Measurements from ENCODE around the gene RABL6.
"Not testable (repeated sequence)": the region's sequence is repeated elsewhere in the genome, so short reads cannot be mapped to it uniquely, and the experiment has no call there.

Gene RABL6

DNA sequence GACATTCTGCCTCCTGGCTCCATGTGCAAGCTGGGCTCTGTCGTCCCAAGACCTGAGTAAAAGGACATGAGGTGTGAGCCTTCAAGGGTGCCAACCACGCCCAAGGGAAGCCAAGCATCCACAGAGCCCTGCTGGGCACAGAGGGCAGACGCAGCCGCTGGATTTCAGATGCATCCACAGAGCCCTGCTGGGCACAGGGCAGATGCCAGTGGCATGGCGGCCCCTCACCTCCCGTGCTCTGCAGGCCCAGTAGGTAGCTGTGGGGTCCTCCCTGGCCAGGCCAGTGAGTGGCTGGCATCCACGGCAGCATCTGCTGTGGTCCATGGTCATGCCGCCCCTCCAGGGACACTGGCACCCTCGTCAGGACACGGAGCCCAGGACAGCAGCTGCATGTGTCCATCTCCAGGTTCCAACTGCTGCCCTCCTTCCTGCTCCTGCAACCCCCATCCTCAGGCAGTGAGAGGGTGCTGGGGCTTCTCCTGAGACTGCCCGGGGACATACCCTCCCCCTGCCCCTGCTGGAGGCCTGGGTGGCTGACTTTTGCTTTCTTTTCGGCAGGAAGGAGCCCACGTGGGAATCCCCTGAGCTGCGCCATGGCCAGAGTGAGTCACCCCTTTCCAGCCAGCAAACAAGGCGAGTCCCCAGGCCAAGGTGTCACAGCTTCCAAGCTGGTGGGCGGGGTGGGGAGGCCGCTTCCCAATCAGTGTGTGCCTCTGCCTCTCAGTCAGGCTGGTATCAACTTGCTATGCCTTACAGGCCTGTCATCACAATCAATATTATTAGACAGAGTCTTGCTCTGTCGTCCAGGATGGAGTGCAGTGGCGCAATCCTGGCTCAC is 74.6 kb downstream of the RABL6 start:
- peak; percentile 90 for DNase-seq (ENCODE audit: low read depth)

DNA sequence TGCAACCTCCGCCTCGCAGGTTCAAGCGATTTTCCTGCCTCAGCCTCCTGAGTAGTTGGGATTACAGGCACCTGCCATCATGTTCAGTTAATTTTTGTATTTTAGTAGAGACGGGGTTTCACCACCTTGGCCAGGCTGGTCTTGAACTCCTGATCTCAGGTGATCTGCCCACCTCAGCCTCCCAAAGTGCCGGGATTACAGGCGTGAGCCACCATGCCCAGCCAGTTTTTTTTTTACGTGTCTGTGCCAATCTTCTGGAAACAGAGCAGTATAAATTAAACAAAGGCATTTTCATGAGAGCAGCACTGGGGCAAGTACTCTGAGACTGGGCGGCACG is 75.2 kb downstream of the RABL6 start:
- not testable (repeated sequence) for DNase-seq (ENCODE audit: low read depth)

DNA sequence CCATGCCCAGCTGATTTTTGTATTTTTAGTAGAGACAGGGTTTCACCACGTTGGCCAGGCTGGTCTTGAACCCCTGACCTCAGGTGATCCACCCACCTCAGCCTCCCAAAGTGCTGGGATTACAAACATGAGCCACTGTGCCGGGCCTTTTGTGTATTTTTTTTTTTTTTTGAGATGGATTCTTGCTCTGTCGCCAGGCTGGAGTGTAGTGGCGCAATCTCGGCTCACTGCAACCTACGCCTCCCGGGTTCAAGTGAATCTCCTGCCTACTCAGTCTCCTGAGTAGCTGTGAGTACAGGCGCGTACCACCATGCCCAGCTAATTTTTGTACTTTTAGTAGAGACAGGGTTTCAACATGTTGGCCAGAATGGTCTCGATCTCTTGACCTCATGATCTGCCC is 75.9 kb downstream of the RABL6 start:
- DNase-seq (ENCODE audit: low read depth), result not testable (repeated sequence)

DNA sequence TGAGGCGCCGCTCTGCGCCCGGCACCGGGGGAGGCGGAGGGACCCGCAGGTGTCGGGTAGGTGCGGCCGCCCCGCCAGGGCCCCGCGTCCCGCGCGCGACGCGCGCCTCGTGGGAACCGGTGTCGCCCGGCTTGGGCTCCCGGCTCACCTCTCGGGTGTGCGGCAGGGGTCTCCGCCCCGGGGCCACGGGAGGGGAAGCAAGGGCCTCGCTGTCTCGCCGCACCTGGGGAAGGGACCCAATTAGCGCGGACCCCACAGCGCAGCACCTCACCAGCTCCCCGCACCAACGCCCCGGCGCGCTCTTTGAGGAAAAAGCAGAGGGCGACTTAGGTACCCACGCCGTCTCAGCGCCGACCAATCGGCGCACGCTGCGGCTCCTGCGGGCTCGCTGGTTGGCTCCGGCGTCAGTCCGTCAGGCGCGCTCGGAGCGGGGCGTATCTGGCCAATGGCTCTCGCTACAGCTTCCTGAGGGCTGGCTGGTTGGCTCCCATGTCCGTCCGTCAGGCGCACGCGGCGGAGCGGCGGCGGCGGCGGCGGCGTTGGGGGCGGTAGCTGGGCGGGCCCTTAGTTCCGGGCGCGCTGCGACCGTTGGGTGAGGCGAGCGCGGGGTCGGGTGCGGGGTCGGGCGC is 78.3 kb downstream of the RABL6 start, which contains the start of gene TRAF2:
TSS of gene TRAF2 (plus strand) at position 567 of the 629 bp plus-strand sequence. CDS start 12,225 bp downstream, outside the sequence.
- peak; percentile 92 for DNase-seq (ENCODE audit: low read depth)

DNA sequence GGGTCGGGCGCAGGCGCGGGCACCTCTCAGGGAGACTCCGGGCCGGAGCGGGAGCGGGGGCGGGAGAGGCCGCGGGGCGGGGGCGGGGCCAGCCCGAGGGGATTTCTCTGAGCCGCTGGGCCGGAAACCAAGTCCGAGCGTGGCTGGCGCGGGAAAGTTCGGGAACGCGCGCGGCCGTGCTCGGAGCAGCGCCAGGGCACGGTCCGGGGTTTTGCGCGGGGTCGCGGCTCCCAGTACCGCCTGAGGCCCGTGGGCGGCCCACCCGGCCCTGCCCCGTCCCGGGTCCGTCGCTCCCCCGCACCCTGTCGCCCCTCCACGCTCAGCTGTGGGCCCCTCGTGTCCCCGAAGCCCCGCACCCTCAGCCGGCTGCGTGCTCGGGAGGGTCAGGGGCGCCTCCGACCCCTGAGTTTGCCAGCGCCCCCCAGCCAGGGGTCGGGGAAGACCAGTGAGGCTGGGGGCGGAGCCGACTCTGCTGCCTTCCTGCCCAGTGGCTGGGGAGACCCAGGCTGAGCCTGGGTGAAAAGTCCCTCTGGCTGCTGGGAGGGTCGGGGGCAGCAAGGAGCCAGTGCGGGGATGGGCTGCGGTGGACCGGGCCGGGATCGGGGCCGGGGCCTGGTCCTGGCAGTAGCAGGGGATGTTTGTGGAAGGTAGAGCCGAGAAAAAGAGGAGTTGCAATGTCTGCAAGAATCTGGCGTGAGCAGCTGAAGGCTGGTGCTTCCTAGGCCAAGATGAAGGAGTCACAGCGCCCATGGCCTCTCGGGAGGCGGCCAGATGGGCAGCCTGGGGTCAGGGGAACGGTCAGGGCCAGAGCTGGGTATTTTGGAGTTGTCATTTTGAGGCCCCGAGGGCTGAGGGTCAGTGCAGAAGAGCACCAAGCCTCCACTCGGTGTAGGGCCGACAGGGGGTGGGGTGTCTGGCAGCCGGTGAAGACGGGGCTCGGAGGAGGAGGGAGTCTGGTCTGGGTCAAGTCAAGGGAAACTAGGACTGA is 79.2 kb downstream of the RABL6 start:
- no peak for DNase-seq (ENCODE audit: low read depth)

DNA sequence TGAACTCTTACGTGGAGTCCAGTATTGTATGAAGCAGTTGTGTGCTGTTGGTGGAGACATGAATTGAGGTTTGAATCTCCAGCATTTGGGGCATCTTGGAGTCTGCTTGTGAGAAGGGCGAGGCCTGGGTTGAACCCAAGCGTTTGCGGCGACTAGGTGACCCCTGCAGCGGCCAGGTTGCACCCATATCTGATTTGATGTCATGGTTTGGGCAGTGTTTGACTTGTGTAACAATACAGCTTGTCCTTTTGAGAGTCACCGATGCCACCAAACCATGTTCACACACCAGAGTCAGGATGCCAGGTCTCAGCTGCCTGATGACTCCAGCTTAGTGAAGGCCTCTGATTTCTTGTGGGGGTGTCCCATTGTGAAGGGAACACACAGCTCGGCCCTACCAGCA is 80.7 kb downstream of the RABL6 start:
- DNase-seq (ENCODE audit: low read depth), result no peak

DNA sequence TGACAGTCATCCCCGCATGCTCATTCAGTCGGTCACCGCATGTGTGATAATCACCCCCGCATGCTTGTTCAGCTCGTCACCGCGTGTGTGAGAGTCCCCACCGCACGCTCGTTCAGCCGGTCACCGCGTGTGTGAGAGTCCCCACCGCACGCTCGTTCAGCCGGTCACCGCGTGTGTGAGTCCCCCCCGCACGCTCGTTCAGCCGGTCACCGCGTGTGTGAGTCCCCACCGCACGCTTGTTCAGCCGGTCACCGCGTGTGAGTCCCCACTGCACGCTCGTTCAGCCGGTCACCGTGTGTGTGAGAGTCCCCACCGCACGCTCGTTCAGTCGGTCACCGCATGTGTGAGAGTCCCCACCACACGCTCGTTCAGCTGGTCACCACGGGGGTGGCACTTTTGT is 82.1 kb downstream of the RABL6 start:
- no peak for DNase-seq (ENCODE audit: low read depth)

DNA sequence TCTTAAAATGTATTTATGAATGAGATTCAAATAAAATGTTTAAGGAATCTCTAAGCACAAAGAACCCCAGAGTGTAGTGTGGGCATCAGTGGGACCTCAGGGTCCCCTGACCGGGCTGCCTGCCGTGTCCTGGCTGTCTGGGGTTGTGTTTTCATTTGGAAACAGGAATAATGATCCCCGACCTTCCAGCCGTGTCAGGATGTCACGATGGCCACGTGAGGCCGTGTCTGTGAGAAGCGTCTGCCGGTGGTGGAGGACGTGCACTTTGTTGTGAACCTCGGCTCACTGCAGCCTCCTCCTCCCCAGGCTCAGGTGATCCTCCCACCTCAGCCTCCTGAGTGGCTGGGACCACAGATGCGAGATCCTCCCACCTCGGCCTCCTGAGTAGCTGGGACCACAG is 82.9 kb downstream of the RABL6 start:
- no peak for DNase-seq (ENCODE audit: low read depth)

Data from stimulated activated CD8-positive, alpha-beta memory T cell treated with anti-CD3 and anti-CD28 coated beads, Interleukin-12 subunit alpha, Interleukin-12 subunit beta, amount 100 ng/mL, for 1 hour (primary cell).